Natural killer cell (primary cell): Measurements from ENCODE around the gene SPDYE4. TPM values are rescaled to one million over a fixed set of nuclear protein-coding genes. Genes with fewer than 3 reads are reported as not detected.

Experiments used
- ATAC-seq, 3 donors: fragments of 150-1000 bp in 2 of 3; fragments of 200-7000 bp in 1 of 3; cut with Tn5 transposase; 1 replicate in 1 of 3; 2 replicates in 2 of 3; pipeline ENCODE4 v1.10.0; 2021; ENCODE audit warnings: mild to moderate bottlenecking in 2 of 3, moderate library complexity in 2 of 3
- DNase-seq, 2 donors: peaks; one replicate each; pipeline versions ENCODE4 v3.0.0 to v3.0.0-alpha.2; 2013 to 2021; ENCODE audit warnings: mixed read lengths in 1 of 2
- H3K27ac ChIP-seq: one replicate; pipeline ENCODE4 v1.5.1; 2013; ENCODE audit warnings: mild to moderate bottlenecking, low read length
- H3K27me3 ChIP-seq: one replicate; pipeline ENCODE4 v1.6.1; 2013; ENCODE audit warnings: low read length; ENCODE audit not compliant: control insufficient read depth, insufficient read depth
- H3K36me3 ChIP-seq: one replicate; pipeline ENCODE4 v1.6.1; 2013; ENCODE audit warnings: low read length; ENCODE audit not compliant: control insufficient read depth, insufficient read depth
- H3K4me1 ChIP-seq: one replicate; pipeline ENCODE4 v1.6.1; 2013; ENCODE audit warnings: low read length; ENCODE audit not compliant: control insufficient read depth, insufficient read depth
- H3K4me3 ChIP-seq: one replicate; pipeline ENCODE4 v1.5.1; 2013; ENCODE audit warnings: low read length
- H3K9me3 ChIP-seq: one replicate; pipeline ENCODE4 v1.6.1; 2013; ENCODE audit warnings: low read length; ENCODE audit not compliant: control insufficient read depth, insufficient read depth
- H3K27ac Mint-ChIP-seq, 2 donors: one replicate each; pipeline ENCODE4 v1.8.0; 2022; ENCODE audit warnings: mild to moderate bottlenecking in 2 of 2, mixed read lengths in 2 of 2, moderate library complexity in 1 of 2
- H3K27me3 Mint-ChIP-seq, 2 donors: one replicate each; pipeline ENCODE4 v1.8.0; 2022; ENCODE audit warnings: low read depth in 2 of 2, mixed read lengths in 2 of 2
- H3K36me3 Mint-ChIP-seq: one replicate; pipeline ENCODE4 v1.8.0; 2022; ENCODE audit warnings: mixed read lengths
- H3K4me1 Mint-ChIP-seq, 2 donors: one replicate each; pipeline ENCODE4 v1.8.0; 2022; ENCODE audit warnings: mixed read lengths in 2 of 2
- H3K4me3 Mint-ChIP-seq: one replicate; pipeline ENCODE4 v1.8.0; 2022; ENCODE audit warnings: mild to moderate bottlenecking, moderate library complexity, mixed read lengths
- H3K9me3 Mint-ChIP-seq, 2 donors: one replicate each; pipeline ENCODE4 v1.8.0; 2022; ENCODE audit warnings: mixed read lengths in 2 of 2
- WGBS: methylation state at CpG from one replicate; pipeline ENCODE4 v1.1.7; 2013; ENCODE audit warnings: missing lambda C conversion rate; ENCODE audit not compliant: insufficient coverage; 5-methylcytosine and 5-hydroxymethylcytosine counted together
- intact Hi-C: fragments of 100-400 bp; cut with micrococcal nuclease; formaldehyde crosslinking; loops from one replicate; pipeline ENCODE4 v1.14.2; 2022
- total RNA-seq, 4 donors: library from RNA; stranded (reverse); fragments of 120-200 nt in 1 of 4; gene quantifications; one replicate each; pipeline versions ENCODE4 v1.2.3 to v1.2.4, GENCODE V29; 2013 to 2022
- TF ChIP-seq, protein P1 (sequence below): fragments of 200-600 bp; IDR thresholded peaks from one replicate; pipeline ENCODE4 v1.8.0; 2022; ENCODE audit warnings: antibody characterized with exemption

The SPDYE4 gene
- total RNA-seq, 3 donors from 2014 or later (not counting 1 experiment from before 2014, with no cell fraction given): not detected

DNA sequence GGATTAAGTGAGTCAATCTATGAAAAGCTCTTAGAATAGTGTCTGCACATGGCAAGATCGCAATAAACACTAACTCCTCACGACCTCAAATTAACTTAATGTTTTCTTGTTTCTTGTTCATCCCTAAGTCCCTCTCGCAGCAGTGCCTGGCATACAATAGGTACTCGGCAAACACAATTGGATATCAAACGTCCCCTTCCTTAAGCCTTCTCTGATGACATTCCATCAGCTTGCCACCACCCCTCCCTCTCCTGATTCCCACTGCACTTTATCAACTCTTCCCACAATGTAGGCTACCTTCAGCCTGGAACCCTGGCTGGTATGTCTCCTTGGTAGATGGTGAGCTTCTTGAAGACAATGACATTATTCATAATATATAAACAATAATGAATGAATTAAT lies 47.1 kb downstream of the SPDYE4 start:
- Mint-ChIP-seq H3K4me1 (no peaks in the 10 kb centered on the region), H3K36me3 (no peaks in the 10 kb centered on the region), H3K27ac (no peak overlapping the region), H3K27me3 (peaks cover 7 to 28% of the 10 kb centered on the region in 2 donors), H3K4me3 (no peak overlapping the region), H3K9me3 (no peaks in the 10 kb centered on the region)
- H3K9me3 ChIP-seq: no peaks in the 10 kb centered on the region
- no peaks in the 10 kb centered on the region for H3K4me1 ChIP-seq
- no peak overlapping the region for H3K27ac ChIP-seq
- H3K4me3 ChIP-seq: no peak overlapping the region
- H3K36me3 ChIP-seq: no peaks in the 10 kb centered on the region
- TF ChIP-seq, protein P1, sequence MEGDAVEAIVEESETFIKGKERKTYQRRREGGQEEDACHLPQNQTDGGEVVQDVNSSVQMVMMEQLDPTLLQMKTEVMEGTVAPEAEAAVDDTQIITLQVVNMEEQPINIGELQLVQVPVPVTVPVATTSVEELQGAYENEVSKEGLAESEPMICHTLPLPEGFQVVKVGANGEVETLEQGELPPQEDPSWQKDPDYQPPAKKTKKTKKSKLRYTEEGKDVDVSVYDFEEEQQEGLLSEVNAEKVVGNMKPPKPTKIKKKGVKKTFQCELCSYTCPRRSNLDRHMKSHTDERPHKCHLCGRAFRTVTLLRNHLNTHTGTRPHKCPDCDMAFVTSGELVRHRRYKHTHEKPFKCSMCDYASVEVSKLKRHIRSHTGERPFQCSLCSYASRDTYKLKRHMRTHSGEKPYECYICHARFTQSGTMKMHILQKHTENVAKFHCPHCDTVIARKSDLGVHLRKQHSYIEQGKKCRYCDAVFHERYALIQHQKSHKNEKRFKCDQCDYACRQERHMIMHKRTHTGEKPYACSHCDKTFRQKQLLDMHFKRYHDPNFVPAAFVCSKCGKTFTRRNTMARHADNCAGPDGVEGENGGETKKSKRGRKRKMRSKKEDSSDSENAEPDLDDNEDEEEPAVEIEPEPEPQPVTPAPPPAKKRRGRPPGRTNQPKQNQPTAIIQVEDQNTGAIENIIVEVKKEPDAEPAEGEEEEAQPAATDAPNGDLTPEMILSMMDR: no peak
- ATAC-seq: no peak
- no peaks in the 10 kb centered on the region for H3K27me3 ChIP-seq
- intact Hi-C loops: no loop called here
- DNase-seq: no peak
- WGBS: 86% methylated on average over 5 of the region's 5 CpGs

DNA sequence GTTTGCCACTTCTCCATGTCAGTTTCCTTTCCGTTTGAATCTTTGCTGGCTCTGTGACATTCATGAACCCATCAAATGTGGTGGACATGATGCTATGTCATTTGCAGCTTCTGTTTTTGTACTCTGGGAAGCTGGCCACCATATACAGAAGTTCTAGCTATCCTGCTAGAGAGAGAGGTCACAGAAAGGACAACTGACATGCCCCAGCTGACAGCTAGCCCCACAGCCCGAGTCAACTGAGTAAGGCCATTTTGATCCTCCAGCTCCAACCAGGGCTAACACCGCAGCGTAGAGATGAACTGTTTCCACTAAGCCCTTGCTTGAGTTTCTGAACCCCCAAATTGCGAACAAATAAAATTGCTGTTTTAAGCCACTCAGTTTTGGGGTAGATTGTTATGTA lies 47.5 kb downstream of the SPDYE4 start:
- WGBS: 90% methylated on average over 5 of the region's 5 CpGs
- ATAC-seq: no peak
- Histone ChIP-seq H3K9me3 (no peaks in the 10 kb centered on the region), H3K36me3 (no peaks in the 10 kb centered on the region), H3K27ac (no peak overlapping the region), H3K27me3 (no peaks in the 10 kb centered on the region), H3K4me3 (no peak overlapping the region), H3K4me1 (no peaks in the 10 kb centered on the region)
- intact Hi-C loops: no loop called here
- no peaks in the 10 kb centered on the region for H3K4me1 Mint-ChIP-seq
- H3K27ac Mint-ChIP-seq: no peak overlapping the region
- H3K4me3 Mint-ChIP-seq: no peak overlapping the region
- H3K9me3 Mint-ChIP-seq: no peaks in the 10 kb centered on the region
- peaks cover 7 to 28% of the 10 kb centered on the region in 2 donors for H3K27me3 Mint-ChIP-seq
- TF ChIP-seq, protein P1: no peak
- H3K36me3 Mint-ChIP-seq: no peaks in the 10 kb centered on the region
- DNase-seq: no peak

DNA sequence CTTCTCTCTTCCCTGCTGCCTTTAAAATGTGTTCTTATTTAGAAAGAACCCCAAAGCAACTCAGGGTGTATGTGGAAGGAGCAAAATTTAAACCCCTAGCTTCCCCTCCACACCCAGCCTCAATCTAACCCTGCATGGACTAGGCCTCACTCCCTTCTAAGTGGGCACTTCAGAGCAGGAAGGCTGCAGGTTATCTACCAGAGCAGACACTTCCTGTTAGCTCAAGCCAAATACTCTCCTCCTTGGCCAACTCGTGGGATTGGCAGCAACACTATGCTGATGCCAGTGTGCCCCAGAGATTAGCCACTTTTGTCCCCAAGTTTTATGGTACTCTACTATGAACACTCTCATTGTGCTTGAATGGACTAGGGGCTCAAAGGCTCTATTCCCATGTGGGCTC lies 49.3 kb downstream of the SPDYE4 start:
- Mint-ChIP-seq H3K4me3 (no peak overlapping the region), H3K9me3 (no peaks in the 10 kb centered on the region), H3K4me1 (no peaks in the 10 kb centered on the region), H3K36me3 (no peaks in the 10 kb centered on the region), H3K27me3 (peaks cover 10 to 33% of the 10 kb centered on the region in 2 donors), H3K27ac (no peak overlapping the region)
- TF ChIP-seq, protein P1: no peak
- DNase-seq (no peak), ATAC-seq (no peak)
- WGBS: 7% methylated on average over 1 of the region's 1 CpG
- intact Hi-C loops: no loop called here
- Histone ChIP-seq H3K36me3 (no peaks in the 10 kb centered on the region), H3K4me1 (no peaks in the 10 kb centered on the region), H3K27ac (no peak overlapping the region), H3K27me3 (no peaks in the 10 kb centered on the region), H3K4me3 (no peak overlapping the region), H3K9me3 (no peaks in the 10 kb centered on the region)

DNA sequence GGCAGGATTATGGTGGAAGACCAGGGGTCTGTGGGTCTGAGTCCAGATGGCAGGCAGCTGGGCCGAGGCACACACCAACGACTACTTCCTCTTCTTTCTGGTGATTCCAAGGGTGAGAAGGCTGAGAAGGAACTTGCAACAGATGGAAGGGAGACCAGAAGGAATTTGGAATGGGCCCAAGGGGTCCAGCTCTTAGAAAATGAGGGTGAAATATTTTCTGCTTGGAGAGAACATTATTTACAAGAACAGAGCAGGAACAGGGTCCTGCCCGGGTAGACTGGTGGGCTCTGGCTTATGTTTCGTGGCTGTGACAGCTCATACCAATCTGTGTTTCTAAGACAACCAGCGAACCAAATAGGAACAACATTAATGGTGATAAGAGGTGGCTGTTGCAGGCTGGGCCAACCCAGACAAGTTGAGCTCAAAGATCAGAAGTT lies 50.3 kb downstream of the SPDYE4 start:
- H3K4me3 ChIP-seq: no peak overlapping the region
- H3K36me3 ChIP-seq: no peaks in the 10 kb centered on the region
- no peaks in the 10 kb centered on the region for H3K36me3 Mint-ChIP-seq
- H3K27me3 ChIP-seq: no peaks in the 10 kb centered on the region
- ATAC-seq: no peak
- no peaks in the 10 kb centered on the region for H3K9me3 ChIP-seq
- H3K9me3 Mint-ChIP-seq: no peaks in the 10 kb centered on the region
- WGBS: 32% methylated on average over 5 of the region's 5 CpGs
- H3K27me3 Mint-ChIP-seq: peaks cover 14 to 43% of the 10 kb centered on the region in 2 donors
- TF ChIP-seq, protein P1: no peak
- H3K27ac Mint-ChIP-seq: no peak overlapping the region
- intact Hi-C loops: no loop called here
- no peaks in the 10 kb centered on the region for H3K4me1 ChIP-seq
- H3K4me1 Mint-ChIP-seq: no peaks in the 10 kb centered on the region
- H3K27ac ChIP-seq: no peak overlapping the region
- H3K4me3 Mint-ChIP-seq: no peak overlapping the region
- no peak for DNase-seq
